ENCODE data around the gene CORO7.

The CORO7 gene

DNA sequence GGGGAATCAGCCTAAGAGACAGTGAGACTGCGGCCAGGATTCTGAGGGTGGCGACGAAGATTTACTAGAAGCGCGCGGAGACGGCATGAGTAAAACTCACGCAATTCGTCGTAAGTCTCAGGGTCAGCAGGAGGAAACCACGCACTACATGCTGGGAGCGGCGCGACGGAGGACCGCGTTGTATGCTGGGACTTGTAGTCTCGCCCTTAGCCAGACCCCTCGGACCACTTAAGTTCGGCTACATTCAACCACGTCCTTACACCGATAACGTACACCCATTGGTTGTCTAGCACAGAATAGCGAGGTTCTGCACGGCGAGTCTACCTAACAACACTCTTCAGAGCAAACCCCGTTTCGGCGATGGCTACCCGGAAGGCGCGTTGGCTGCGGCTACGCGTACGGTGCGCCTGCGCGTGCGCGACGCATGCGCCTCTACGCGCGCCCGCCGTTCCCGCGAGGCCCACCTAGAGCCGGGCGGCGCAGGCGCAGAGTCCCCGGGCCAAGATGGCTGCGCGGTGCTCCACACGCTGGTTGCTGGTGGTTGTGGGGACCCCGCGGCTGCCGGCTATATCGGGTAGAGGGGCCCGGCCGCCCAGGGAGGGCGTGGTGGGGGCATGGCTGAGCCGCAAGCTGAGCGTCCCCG is 9.1 kb upstream of the CORO7 start, which contains the start of gene DNAJA3:
TSS of gene DNAJA3 (plus strand) at position 491 of the 643 bp plus-strand sequence. CDS start at position 505, 14 bp downstream.
- peak; percentile 96 for DNase-seq

DNA sequence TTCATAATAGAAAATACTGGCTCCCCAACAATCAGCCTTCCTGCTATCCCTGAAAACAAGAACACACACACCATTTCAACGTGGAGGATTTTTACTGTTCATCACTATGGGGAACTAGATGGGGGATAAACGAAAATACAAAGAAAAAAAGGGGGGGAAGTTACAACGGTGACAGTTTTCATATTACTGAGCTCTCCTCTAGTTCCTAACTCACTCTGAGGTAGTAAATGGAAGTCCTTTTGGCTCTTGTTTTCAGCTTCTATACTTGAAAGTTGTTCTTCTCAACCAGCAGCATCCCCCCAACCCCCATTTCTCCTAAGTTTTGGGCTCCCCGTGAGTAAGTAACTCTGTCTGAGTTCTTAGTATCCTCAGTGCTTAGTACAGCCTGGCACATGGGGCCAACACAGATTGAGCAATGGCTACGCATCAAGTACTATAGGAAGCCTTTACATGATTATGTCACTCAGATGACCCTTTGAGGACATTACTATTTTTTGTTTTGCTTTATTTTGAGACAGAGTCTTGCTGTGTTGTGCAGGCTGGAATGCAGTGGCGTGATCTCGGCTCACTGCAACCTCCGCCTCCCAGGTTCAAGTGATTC is 4.2 kb upstream of the CORO7 start:
- no peak for DNase-seq

DNA sequence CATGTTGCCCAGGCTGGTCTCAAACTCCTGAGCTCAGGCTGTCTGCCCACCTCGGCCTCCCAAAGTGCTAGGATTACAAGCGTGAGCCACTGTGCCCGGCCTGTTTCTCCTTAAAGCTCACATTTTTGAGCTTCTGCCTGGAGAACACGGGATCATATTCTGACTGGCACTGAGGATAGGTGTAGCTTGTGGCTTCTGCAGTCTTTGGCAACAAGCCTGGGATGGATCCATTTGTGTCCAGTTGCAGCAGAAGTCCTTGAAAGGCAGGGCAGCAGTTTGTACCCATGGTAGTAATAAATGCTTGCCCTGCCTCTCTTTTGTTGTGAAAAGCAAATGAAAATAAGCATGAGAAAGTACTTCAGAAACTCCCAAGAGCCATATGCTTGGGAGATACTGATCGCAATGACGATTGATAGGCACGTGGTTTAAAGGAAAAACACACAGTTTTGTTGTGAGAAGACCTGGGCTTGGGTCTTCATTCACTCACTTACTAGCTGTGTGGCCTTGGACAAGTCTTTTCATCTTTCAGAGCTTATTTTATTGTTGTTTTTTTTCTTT is 3.1 kb upstream of the CORO7 start:
- DNase-seq, result no peak

DNA sequence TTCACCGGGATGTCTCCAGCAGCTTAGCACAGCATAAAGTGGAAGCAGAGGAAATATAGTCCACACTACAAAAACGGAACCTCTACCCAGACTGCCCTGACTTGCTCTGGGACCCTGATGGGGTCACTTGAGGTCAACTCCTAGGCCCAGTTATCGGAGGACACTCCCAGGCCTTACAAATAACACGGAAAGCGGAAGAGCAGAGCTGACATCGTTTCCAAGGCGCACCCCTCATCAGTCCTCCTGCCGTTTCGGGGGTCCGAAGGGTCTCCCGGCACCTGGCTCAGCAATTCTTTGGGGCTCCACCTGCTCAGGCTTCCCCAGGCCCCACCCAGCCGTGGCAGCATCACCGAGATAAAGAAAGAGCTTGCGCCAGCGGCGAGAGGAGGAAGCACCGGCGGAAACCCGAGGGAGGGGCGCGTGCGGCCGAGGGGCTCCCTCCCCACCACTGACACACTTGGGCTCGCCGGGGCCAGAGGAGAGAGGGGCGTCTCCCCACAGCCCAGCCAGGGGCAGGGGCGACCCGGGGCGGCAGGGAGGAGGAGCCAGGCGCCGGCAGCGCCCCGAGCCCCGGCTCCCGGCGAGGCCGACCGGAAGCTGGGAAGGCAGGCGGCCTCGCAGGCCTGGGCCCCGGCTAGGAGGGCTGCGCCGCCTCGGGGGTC is 727 bp downstream of the CORO7 start:
- DNase-seq, result peak; percentile 69

DNA sequence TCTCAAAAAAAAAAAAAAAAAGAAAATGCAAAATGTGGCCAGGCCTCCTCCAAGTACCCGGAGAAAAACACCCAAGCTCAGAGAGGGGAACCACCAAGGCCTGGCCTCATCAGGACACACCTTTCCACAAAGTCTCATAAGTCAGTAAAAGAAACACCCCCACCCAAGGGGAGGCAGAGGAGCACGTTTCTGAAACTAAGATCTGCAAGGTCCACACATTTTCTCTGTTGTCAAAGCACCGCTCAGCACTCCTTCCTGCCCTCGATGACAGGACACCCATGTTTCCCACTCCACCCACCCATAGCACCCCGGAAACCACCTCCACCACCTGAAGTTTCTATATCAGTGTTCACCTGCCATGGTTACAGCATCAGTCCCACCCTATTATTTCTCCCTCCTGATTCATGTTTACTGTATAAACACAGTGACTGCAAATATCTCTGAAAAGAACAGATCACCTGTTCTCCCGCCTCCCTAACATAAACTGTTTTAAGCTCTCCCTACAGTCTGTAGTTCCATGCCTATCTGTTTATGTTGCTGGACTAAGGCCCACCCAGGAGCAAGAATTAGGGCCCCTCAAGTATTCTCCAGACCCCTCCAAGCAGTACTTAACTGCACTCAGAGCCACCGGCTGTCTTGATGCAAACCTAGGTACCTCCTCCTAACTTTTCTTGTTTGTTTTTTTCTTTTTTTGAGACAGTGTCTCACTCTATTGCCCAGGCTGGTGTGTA is 2.0 kb downstream of the CORO7 start:
- DNase-seq, result no peak

DNA sequence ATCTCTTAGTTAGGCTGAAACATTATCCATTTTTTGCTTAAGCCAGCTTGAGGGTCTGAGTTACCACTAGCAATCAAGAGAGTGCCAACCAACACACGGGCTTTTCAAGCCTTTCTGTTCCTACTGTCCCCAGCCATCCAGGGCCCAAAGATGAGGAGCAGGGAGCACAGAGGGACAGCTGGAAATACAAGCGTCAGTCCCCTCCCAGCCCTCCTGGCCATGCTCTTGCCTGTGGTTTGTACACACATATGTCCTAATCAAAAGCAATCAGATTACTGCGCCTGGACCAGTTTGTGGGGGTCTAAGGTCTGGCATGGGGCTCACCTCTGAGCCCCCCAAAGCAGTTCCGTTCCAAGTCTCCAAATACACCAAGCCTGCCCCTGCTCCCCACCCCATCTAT is 3.5 kb downstream of the CORO7 start:
- no peak for DNase-seq

DNA sequence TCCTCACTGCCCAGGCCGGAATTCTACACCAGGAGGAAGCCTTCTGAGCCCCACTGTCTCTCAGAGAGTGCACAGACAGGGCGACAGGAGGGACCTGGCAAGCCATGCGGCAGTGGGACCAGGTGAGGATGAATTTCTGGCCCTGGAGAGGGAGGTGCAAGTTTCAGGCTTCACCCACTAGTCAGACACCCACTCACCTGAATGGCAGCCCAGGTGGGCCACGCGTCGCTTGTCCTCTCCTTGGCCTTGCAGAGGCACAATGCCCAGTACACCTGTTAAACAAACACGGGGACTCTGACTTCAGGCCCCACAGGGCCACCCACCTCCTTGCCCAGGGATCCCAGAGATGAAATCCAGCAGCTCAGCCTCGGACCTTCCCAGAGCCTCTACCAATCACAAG is 4.2 kb downstream of the CORO7 start:
- no peak for DNase-seq

DNA sequence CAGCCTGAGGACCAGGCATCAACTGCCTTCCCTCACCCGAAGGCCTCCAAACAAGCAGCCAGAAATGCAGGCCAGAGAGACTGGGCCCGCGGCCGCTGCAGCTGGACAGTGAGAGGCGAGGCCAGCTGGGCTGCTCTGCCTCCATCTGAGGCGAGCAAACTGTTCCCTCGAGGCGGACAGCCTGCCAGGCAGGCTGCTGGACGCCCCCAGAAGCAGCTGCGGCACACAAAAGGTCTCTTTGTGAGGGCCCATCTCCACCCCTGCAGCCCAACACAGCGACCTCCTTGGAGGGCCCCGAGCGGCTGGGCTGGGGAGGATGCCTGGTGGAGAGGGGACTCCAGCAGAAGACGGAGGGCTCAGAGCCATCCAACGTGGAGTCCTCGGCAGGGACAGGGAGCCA is 4.7 kb downstream of the CORO7 start:
- DNase-seq, result no peak

DNA sequence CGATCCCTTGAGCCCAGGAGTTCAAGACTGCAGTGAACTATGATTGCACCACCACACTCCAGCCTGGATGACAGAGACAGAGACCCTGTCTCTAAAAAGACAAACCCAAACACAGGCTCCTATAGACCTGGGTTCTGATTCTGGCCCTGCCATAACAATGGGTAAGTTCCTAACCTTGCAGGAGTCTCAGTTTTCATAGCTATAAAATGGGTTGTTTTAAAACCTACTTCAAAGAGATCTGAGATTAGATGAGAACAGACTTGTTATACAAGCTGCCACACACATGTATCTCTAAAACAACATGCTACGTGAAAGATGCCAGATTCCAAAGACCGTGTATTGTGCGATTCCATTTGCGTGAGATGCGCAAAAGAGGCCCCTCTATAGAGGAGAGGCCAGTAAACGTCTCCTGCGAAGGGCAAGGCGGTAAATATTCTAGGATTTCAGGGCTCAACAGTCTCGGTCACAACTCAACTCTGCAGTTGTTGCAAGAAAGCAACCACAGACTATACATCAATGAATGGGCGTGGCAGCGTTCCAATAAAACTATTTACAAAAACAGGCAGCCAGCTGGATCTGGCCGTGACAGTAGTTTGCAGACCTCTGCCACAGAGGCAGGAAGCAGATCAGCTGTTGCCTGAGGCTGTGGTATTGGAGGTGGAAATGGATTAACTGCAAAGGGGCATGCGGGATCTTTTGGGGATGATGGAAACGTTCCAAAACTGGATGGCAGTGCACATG is 5.9 kb downstream of the CORO7 start:
- no peak for DNase-seq

DNA sequence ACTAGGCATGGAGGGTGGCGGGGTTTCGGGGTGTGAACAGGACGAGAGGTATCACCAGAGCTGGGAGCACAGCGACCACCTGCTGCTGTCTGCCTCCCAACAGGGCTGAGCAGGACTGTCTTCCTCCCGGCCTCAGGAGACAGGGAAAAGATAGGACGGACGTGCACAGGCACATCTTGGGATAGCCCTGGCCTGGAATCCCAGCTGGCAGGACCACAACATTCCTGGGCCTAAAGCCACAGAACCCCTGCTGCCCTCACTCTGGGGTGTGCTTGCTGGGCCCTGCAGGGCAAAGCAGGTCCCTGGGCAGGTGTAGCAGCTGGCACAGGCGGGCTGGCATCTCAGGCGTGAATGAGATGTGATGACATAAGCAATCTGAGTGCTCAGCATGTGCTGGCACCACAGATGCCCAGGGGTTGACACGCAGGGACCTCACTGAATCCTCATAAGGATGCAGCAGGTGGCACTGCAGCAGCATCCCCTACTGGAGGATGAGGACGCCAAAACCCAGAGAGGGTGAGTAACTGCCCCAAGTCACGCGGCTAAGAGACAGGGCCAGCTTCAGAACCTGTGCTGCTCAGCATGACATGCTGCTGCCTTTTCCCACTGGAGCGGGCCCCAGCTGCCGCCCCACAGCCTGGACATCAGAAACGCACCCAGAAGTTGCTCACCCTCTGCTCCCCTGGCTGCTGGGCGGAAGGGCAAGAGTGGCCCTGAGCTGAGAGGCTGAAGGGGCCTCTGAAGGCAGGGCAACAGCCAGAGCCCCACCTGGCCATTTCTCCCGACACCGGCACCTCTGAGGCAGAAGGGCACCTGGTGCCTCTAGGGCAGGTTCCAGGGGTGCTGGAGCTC is 7.1 kb downstream of the CORO7 start:
- DNase-seq, result no peak

DNA sequence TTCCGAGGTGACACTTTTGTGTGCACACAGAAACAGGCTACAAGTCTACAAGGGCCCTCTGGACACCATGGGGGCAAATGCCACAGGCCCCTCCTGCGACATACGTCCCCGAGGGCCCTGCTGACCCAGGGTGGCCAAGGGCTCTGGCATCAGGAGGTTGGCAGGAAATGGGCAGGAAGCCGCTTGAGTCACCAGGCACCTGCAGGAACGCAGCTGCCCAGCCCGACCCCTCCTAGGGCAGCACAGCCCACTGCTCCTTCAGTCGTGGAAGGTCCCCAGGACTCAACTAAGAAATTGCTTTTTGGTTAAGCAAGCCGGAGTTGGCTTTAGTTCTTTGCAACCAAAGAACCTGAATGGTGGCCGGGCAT is 8.1 kb downstream of the CORO7 start:
- DNase-seq, result no peak

DNA sequence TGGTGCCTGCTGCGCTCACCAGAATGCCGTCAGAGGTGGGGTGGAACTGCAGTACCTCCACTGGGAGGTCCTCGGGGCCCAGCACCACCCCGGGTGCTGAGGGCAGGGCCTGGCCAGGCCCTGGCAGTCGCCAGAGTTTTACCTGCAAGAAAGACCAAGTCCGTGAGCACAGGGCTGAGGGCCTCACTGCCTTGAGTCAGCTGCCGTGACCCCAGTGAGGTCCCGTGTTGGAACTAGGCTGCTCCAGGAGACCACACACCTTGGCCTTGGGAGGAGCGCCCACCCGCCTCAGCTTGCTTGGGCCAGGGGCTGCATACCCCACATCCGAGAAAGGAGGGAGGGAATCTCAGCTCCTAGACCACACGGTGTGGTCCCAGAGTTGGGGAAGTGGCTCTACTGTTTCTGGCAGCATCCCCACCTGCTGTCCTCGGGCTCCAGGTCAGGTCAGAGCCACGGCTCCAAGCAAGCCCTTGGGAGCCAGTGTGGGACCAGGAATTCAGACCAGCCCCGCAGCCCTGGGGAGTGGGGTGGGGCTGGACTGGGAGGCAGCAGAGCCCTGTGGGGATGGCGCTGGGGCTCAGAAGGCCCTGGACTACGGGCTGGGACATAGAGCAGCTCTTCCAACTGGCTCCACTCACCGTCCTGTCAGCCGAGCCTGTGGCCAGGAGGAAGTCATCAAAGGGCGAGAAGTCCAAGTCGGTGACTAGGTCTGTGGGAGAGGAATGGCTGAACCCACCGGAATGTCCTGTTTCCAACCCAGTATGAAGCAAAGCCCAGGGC is 8.7 kb downstream of the CORO7 start:
- no peak for DNase-seq

DNA sequence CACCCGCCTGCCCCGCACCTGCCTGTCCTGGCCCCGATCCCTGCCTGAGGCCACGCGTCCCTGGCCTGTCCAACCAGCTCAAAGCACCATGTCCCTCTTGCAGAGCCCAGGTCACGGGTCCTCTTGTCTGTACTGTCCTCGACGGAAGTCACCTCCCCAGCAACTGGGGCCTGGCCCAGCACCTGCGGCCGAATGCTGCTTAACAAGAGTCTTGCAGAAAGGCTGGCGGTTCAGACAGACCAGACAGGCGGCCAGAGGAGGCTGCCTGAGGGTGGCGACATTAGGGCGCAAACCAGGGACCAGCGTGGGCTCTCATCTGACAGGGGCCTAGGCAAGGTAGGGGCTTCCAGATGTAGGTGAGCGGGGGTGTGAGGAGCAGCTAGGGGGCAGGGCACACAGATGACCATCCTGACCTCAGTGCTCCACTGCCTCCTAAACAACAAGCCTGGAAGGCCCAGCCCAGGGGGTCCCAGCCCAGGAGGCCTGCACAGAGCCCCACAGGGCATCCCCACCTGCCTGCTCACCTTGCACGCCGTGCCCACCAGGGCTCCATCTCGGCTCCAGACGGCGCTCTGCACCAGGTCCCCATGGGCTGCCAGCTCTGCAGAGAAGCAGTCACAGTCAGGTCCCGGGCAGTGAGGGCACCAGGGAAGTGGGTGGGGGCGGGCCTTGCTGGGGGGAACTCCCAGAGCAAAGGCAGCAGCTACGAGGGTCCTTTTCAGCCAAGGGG is 11.3 kb downstream of the CORO7 start:
- DNase-seq, result no peak

DNA sequence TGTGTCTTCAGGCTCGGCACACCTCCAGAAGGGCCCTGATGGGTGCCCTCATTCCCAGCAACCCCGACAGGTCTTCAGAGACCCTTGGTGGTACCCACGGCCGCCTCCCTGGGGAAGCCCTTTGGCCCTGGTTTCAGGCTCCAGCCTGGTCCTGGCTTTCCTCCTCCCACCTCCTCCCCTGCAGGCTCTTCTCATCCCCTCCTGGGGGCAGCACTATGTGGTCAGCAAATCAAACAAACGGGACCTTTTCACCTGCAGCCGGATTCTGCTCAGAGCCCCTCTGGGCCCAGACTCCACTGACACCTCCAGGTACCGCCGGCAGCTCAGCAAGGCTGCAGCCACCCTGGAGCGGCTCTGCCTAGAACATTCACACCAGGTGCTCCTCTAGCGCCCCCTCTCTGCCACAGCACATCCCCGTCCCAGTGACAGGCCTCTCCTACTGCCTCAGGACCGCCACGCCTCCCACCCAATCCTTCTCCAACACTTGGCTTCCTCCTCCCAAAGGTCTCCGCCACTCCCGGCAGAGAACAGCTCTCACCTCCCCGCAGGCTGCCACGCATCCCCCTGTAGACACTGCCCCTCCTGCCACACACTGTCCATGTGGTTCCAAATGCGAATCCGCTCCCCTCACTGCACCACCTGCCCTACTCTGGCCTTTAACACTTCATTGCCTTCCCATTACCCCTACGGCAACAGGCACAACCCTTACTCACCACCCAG is 12.0 kb downstream of the CORO7 start:
- peak; percentile 55 for DNase-seq

DNA sequence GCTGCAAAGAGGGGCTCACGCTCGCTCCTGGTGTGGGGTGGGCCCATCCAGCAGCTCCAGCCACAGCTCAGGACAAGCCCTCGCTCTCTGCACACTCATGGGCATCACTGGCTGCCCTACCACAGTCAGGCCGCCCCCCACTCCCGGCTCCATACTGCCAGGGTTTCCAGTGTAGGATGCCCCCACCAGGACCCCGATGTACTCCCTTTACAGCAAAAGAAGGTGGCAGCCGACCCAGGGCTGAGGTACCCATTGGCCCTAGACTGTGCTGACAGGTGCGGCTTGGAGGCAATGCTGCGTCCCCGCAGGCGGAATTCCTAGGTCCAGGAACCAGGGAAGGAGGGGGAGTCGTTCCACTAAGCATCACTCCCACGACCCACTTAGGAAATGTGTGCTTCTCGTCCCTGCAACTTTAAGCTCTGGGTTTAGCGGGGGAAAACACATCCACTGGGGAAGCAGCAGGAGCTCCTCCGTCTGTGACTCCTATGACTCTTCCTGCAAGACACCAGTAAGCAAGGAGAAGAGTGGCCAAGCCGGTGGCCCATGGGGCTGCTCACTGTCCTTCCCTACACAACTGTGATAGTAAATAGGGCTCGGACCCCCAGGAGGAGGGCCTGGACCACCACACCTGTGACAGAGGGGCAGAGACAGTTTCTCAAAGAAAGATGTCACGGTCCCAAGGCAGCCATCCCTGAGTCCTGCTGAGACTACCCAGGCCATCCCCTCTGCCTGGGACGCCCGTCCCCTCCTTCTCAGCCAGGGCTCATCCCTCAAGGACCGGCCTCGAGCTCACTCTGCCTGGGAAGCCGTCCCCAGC is 13.1 kb downstream of the CORO7 start:
- DNase-seq, result no peak

DNA sequence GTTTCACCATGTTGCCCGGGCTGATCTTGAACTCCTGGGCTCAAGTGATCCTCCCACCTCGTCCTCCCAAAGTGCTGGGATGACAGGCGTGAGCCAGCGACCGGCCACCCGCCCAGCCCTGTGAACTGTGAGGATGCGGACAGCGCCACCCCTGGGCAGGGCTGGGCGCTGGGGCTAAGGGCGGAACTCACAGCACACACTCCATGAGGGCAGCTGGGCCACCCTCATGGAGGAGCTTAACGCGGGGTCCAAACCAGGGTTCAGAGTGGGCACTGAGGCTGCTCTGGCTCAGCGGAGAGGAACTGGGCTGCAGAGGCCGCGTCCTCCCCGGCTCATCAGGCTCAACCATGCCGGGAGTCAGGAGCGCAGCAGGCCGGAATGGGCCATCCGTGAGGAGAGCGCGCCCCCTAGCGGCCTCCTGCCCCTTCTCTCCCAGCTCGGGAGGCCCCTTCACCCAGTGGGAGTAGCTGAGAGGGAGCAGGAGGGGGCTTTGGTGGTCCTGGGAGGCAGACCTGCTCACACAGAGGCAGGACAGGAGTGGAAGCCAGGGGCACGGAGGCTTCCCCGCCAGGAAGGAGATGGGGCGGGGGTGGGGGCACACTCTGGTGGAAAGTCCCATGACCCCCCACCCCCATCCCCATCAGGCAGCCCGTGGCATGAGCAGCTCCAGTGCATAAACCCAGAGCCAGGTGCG is 13.8 kb downstream of the CORO7 start:
- DNase-seq, result peak; percentile 63

DNA sequence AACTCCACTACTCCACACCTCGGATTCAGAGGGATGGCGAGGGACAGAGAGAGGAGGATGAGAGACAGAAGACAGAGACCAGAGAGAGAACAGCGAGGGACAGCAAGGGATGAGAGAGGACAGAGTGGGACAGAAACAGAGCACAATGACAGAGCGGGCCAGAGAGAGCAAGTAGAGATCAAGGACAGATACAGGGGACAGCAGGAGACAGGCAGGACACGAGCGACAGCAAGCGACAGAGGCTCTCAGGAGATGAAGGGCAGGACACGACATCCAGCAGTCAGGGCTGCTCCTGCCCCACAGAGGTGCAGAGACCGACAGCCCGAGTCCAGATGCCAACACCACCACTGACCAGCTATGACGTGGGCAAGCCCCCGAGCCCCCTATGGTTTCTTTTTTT is 14.9 kb downstream of the CORO7 start:
- no peak for DNase-seq

DNA sequence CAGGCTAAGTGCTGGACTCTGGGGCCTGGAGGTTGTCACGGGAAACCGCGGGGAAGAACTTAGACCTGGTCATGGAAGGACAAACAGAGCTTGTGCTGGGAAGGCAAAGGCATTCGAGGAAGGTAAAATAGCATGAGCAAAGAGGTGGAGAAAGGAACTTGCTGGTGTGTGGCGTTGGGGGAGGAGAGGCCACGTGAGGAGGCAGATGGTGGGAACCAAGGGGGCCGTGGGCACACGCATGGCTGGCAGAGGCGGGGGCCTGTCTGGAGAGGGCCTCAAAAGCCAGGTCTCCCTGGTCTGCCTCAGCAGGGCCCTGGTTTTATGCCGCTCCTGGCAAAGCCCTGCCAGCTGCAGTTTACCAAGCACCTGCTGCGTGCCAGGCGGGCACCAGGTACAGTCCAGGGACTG is 15.3 kb downstream of the CORO7 start:
- DNase-seq, result no peak
